ENCODE results near the gene OSTN.
"Not testable (repeated sequence)": the region's sequence is repeated elsewhere in the genome, so short reads cannot be mapped to it uniquely, and the experiment has no call there.

OSTN gene

DNA sequence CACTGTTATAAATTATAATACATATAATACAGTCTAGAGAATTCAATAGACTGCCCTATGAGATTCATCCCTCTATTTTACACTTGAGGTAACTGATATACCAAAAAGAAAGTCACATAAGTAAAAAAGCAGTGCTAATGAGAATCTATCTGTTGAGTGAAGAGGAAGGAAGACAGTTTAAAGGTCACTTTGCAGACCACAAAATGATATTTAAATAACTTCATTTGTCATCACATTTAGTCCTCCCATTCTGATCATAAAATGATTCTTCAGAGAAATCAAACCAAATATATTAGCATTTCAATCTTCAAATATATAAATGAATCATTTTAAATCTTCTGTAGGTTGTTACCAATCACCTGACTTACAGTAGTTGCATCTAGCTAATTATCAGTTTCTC is 69.7 kb downstream of the OSTN start:
- DNase-seq, result no peak

DNA sequence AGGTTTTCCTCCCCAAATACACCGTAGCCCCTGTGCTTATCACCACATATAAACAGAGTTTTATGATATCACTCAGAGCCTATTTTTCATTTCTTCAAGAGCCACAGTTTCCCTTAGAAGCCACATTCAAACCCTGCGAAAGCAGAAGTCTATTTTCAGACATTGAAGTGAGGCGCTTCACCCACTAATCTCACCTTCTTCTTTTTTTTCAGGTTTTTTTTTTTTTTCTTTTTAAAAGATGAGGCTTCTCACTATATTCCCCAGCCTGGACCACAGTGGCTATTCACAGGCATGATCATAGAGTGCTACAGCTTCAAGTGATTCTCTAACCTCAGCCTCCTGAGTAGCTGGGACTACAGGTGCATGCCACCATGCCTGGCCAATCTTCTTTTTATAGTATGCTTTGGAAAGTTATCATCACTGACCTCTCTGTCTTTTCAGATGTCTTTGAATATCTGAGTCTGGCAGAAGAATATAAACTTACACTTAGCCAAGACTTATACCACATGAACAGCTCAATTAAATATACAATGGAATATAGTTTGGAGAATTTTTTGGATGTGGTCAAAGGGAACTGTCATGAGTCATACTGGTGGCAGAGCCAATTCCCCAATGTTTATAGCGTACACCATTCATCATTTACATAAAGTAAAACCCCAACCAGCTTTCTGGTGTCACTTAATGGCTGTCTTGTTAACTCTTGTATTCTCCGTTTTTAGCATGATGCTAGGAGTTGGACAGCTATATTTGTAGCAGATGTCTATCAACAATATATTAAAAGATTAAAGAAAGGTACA is 70.4 kb downstream of the OSTN start:
- no peak for DNase-seq

GRCh38 chr3:191275244-191275643 is 76.2 kb downstream of the OSTN start:
- DNase-seq, result not testable (repeated sequence)

DNA sequence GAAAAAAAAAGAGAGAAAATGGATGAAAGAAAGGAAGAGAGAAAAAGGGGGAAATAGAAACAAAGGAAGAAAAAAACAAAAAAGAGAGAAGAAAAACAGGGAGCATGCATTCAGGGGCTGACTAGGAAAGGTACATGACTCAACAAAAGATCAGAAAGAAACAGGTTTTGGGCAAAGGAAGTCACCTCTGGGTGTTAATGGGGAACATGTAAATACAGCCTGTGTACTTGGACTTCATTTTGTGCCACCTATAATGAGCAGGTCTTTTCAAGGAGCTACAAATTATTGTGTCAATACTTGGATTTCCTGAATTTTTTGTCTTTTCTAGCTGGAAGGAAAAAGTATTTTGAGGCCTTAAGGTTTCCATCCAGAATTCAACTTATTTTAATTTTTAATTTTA is 76.7 kb downstream of the OSTN start:
- no peak for DNase-seq

GRCh38 chr3:191280111-191280510 is 81.1 kb downstream of the OSTN start:
- no peak for DNase-seq

DNA sequence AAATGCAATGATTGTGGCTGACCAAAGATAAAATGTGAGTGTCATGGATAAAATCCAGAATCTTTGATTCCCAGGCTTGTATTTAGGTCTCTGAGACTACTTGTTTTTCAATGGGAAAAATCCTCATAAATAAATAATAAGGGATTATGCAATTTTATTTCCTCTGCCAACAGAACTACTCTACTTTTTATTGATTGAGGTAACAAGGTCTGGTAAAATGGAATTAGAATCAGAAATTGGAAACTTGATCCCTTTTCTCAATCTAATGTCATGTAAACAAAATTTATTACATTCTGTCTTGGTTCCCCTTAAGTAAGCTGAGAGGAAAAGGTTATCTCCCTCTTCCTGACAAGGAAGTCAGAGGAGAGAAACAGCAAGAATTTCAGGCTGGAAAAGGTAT is 81.8 kb downstream of the OSTN start:
- no peak for DNase-seq

DNA sequence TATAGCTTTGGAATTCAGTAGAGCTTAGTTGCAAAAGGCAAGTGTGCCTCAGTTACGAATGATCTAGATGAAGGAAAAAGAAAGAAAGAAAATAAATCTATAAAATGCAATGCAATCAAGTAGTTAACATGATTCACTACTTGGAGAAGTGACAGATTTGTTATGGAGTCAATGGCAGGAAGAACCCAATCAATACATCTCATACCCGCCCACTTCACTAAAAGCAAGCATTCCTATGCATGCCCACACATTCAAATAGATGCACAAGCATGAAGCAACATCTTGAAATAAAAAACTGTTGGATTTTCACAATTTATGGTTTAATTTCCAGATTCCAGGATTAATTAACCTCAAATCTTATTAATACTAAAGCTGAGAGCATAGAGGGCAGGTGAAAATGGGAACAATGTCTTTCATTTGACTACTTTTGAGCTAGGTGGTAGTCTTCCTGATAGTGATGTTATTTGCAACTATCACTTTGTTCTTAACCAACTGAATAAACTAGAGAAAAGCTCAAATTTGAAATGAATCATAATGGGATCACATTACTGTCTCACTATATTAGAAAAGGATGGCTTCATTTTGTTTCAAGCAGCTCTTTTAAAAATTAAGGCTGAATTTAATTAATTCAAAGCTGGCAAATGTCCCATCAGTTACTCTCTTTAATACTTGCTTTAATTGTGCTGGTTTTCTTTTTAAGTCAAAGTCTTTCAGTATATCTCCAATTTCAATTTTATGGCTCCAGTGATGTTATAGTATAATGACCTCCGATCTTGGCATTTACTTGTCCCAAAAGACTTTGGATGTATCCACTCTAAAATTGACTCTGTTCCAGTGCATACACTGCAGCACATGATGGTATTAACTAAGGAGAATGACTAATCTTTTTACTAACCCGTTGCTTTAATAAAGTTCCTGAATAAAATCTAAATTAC is 83.5 kb downstream of the OSTN start:
- no peak for DNase-seq

DNA sequence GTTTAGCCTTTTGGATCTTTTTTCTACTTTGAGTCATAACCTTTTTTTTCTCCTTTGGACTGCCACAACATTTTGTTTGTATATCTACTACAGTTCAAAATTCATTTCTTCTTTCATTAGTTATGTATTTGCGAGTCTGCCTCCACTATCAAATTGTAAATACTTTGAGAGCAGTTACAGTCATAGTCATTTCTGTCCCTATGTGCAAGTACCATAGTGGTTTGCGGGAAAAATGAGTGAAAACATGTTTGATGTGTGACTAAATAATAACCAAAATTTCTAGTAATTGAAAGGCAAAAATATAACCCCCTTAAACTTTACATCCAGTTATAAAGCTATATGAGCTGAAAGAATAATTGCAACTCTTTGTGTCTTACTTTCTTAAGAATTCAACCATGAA is 84.4 kb downstream of the OSTN start:
- no peak for DNase-seq

DNA sequence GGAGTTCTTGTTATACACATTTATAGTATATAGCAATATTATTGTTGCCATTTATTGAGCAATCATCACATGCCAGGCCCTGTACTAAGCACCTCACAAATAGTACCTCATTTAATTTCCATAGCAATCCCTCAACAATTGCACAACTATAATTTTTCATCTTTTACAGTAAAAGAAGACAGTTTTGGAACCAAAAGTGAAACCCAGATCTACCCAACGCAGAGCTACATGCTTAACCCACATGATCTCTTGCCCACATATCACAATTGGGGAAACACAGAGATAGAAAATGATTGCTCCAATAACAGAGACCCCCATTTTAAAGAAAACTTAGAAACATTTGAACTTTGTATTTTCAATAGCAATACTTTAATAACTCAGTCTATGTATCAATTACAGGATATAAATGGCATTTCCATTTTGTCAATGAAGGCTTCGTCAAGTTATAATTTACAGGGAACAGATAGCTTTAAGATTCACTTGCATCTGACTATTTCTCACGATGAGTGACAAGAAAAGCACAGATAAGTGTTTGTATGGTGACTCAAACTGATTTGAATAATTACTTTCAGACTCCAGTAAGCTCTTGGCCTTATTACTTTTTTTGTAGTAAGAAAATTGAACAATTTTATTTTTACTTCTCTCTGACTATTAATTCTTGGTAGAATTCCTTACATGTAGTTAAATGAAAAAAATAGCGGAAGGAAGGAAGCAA is 91.4 kb downstream of the OSTN start:
- no peak for DNase-seq

DNA sequence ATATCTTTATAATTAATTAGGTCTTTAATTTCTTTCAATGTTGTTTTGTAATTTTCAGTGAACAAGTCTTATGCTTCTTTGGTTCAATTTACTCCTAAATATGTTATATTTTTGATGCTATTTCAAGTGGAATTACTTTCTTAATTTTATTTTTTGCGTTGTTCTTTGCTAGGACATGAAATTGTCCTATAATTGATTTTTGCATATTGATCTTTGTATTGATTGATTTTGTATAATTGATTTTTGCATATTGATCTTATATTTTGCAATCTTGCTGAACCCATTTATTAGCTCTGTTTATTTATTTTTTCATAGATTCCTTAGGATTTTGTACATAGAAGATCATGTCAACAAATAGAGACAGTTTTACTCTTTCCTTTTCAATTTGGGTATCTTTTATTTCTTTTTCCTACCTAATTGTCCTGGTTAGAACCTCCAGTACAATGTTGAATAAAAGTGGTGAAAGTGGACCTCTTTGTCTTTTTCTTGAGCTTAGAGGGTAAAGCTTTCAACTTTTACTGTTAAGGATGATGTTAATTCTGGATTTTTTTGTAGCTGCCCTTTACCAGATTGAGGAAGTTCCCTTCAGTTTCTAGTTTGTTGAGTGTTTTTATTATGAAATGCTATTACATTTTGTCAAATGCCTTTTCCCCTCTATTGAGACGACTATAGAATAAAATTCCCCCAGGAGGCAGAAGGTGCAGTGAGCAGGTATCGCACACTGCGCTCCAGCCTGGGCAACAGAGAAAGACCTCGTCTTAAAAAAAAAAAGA is 93.4 kb downstream of the OSTN start:
- no peak for DNase-seq

GRCh38 chr3:191294291-191294690 is 95.2 kb downstream of the OSTN start:
- no peak for DNase-seq

DNA sequence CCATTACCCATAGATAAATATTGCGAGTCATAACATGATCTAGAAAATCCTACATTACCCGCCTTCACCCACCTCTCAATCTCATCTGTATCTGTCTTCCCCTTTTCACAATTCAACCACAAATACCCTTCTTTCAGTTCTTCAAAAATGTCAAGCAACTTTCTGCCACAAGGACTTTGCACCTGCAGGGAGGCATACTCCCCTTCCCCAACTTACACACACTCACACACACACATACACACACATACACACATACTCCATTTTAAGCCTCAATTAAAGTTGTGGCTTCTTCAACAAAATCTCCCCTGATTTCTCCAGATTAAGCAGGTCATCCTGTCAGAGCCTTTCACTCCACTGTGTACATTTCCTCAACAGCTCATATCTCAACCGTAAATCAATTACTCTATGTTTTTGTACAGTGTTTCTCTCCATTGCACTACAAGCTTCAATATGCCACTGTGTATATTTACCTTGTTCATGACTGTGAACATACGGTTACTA is 97.0 kb downstream of the OSTN start:
- DNase-seq, result no peak

- no peak for DNase-seq
Measured at GRCh38 chr3:191298846-191299245, 99.8 kb downstream of the OSTN start.

- DNase-seq, result no peak
Measured at GRCh38 chr3:191300422-191300821, 101.4 kb downstream of the OSTN start.

- DNase-seq, result no peak
Measured at GRCh38 chr3:191301017-191301416, 102.0 kb downstream of the OSTN start.

DNA sequence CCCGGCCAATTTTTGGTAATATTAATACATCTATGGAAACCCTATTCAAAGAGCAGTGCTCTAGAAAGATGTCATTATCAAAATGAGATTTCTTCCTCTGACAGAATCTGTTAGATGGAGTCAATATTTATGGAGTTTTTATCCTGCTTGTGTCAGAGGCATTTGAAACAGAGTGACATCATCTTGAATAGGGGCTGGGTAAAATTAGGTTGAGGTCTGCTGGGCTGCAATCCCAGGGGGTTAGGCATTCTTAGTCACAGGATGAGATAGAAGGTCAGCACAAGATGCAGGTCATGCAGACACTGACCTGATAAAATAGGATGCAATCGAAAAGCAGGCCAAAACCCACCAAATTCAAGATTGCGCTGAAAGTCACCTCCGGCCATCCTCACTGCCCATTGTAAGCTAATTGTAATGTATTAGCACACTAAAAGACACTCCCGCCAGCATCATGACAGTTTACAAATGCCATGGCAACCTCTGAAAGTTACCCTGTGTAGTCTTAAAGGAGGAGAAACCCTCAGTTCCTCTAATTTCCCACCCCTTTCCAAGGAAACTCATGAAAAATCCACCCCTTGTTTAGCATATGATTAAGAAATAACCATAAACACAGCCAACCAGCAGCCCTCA is 102.9 kb downstream of the OSTN start:
- no peak for DNase-seq

DNA sequence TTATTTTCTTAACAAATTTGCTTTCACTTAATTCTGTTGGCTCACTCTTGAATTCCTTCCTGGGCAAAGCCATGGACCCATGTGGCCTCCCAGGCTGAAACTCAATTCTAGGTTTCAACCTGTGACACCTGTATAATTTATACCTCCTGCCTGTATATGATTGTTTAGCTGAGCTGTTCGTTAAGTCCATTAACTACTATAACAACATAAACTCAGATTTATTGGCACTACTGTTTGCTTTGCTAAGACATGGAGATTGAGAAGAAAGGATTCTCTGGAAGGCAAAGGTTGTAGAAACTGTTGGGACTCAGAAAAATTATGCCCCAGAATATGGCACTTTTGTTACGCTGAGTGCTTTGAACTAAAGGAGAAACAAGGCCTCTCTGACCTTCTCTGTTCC is 103.4 kb downstream of the OSTN start:
- DNase-seq, result no peak

- DNase-seq, result no peak
Measured at GRCh38 chr3:191303596-191303995, 104.6 kb downstream of the OSTN start.

GRCh38 chr3:191306428-191306827 is 107.4 kb downstream of the OSTN start:
- no peak for DNase-seq

- no peak for DNase-seq
Measured at GRCh38 chr3:191307341-191307740, 108.3 kb downstream of the OSTN start.

DNA sequence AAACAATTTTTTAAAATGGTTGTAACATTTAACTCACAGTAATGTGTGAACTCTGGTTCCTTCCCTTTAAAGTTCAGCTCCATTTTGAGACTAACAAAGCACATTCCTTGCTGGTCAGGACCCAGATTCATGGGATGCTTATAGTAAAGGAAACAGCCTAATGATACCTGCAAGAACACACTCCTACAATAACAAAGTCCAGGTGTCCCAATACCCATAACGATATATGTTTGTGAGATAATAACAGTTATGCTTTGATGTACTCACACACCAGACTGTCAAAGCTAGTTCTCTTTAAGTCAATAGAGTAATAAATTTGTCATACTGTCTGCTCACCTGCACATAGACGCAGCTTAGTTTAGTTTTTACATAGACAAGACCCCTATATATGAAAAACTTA is 114.3 kb downstream of the OSTN start:
- DNase-seq, result no peak
